ENCODE results near the gene MIPEP.
"Not testable (repeated sequence)": the region's sequence is repeated elsewhere in the genome, so short reads cannot be mapped to it uniquely, and the experiment has no call there.

MIPEP gene

GRCh38 chr13:23889615-23890607 lies 711 bp upstream of the MIPEP start:
- in situ Hi-C loops (cut with MboI; ENCODE audit: low sequenced_read_pairs): no loop called here

- in situ Hi-C loops (cut with MboI; ENCODE audit: low sequenced_read_pairs): not testable (repeated sequence)
Observed at GRCh38 chr13:23884361-23884760, 4.8 kb downstream of the MIPEP start.

- in situ Hi-C loops (cut with MboI; ENCODE audit: low sequenced_read_pairs): no loop called here
Observed at GRCh38 chr13:23883255-23883654, 5.9 kb downstream of the MIPEP start.

GRCh38 chr13:23881402-23881800 lies 7.8 kb downstream of the MIPEP start:
- in situ Hi-C loops (cut with MboI; ENCODE audit: low sequenced_read_pairs): not testable (repeated sequence)

GRCh38 chr13:23880493-23881401 lies 8.5 kb downstream of the MIPEP start:
- in situ Hi-C loops (cut with MboI; ENCODE audit: low sequenced_read_pairs): not testable (repeated sequence)

- in situ Hi-C loops (cut with MboI; ENCODE audit: low sequenced_read_pairs): no loop called here
Observed at GRCh38 chr13:23877286-23877685, 11.9 kb downstream of the MIPEP start.

GRCh38 chr13:23876265-23876664 lies 12.9 kb downstream of the MIPEP start:
- in situ Hi-C loops (cut with MboI; ENCODE audit: low sequenced_read_pairs): no loop called here

- in situ Hi-C loops (cut with MboI; ENCODE audit: low sequenced_read_pairs): no loop called here
Observed at GRCh38 chr13:23871616-23872220, 17.5 kb downstream of the MIPEP start.

GRCh38 chr13:23870356-23871140 lies 18.7 kb downstream of the MIPEP start:
- in situ Hi-C loops (cut with MboI; ENCODE audit: low sequenced_read_pairs): no loop called here

GRCh38 chr13:23868521-23868920 lies 20.7 kb downstream of the MIPEP start:
- in situ Hi-C loops (cut with MboI; ENCODE audit: low sequenced_read_pairs): no loop called here

GRCh38 chr13:23867027-23867491 lies 22.1 kb downstream of the MIPEP start:
- in situ Hi-C loops (cut with MboI; ENCODE audit: low sequenced_read_pairs): no loop called here

GRCh38 chr13:23866420-23867026 lies 22.7 kb downstream of the MIPEP start:
- in situ Hi-C loops (cut with MboI; ENCODE audit: low sequenced_read_pairs): no loop called here

GRCh38 chr13:23865906-23866305 lies 23.3 kb downstream of the MIPEP start:
- in situ Hi-C loops (cut with MboI; ENCODE audit: low sequenced_read_pairs): no loop called here

- in situ Hi-C loops (cut with MboI; ENCODE audit: low sequenced_read_pairs): no loop called here
Observed at GRCh38 chr13:23865026-23865425, 24.2 kb downstream of the MIPEP start.

GRCh38 chr13:23861310-23861709 lies 27.9 kb downstream of the MIPEP start:
- in situ Hi-C loops (cut with MboI; ENCODE audit: low sequenced_read_pairs): no loop called here

GRCh38 chr13:23859904-23860303 lies 29.3 kb downstream of the MIPEP start:
- in situ Hi-C loops (cut with MboI; ENCODE audit: low sequenced_read_pairs): no loop called here

- in situ Hi-C loops (cut with MboI; ENCODE audit: low sequenced_read_pairs): no loop called here
Observed at GRCh38 chr13:23859455-23859854, 29.7 kb downstream of the MIPEP start.

- in situ Hi-C loops (cut with MboI; ENCODE audit: low sequenced_read_pairs): no loop called here
Observed at GRCh38 chr13:23858546-23858945, 30.7 kb downstream of the MIPEP start.

GRCh38 chr13:23856008-23856750 lies 33.0 kb downstream of the MIPEP start:
- in situ Hi-C loops (cut with MboI; ENCODE audit: low sequenced_read_pairs): no loop called here

Measured in hTERT RPE-1 (cell line).